ENCODE measurements around the gene P2RX6.
A peak's percentile ranks its signal among the peaks of the same experiment; 100 is the strongest.
"Not testable (repeated sequence)": the region's sequence is repeated elsewhere in the genome, so short reads cannot be mapped to it uniquely, and the experiment has no call there.

Gene P2RX6

DNA sequence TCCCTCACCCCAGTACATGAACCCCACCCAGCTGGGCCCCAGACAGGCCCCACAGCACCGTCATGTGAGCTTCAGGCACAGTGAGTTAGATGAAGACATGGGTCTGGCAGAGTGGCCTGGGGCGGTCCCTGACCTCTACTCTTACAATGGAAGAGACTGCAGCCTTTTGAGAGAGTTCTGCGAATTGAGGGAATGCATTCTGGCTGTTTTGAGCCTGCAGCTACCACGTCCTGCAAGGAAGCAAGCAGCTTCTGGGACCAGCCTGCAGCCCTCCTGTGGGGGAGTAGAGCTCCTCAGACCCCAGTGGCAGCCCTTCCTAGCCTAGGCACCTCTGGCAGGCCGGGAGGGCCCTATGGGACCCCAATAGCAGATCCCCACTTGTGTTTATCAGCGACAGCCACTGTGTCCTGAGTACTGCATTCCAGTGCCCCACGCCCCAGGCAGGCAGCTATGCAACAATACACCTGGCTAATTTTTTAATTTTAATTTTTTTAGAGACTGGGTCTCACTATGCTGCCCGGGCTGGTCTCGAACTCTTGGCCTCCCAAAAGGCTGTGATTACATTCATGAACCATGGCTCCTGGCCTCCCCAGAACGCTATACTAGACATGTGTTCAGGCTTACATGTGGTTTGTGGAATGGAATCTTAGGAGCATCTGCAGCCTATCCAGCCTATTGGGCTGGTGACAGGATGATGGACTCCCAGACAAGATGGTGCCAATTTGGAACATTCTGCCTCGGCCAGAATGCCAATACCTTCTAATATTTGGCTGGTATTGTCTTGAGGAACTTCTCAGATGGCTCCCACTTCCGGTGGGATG, 18.1 kb downstream of the P2RX6 start:
- H3K9me3 ChIP-seq (ENCODE audit: low read length): no peaks in the 10 kb centered on the region
- H3K4me3 ChIP-seq (ENCODE audit: low read depth in 1 of 2, low read length in 2 of 2): no peak overlapping the region
- no peak overlapping the region for H3K27ac ChIP-seq (ENCODE audit: low read depth, low read length)
- H3K36me3 ChIP-seq (ENCODE audit: insufficient read depth, low read length): no peaks in the 10 kb centered on the region
- H3K4me1 ChIP-seq (ENCODE audit: insufficient read depth, low read length): no peaks in the 10 kb centered on the region
- H3K27me3 ChIP-seq (ENCODE audit: control insufficient read depth in 1 of 2, insufficient read depth in 2 of 2, low read length in 2 of 2): peaks cover 5 to 38% of the 10 kb centered on the region in 2 donors
- H3K9ac ChIP-seq (ENCODE audit: low read length): no peak overlapping the region

DNA sequence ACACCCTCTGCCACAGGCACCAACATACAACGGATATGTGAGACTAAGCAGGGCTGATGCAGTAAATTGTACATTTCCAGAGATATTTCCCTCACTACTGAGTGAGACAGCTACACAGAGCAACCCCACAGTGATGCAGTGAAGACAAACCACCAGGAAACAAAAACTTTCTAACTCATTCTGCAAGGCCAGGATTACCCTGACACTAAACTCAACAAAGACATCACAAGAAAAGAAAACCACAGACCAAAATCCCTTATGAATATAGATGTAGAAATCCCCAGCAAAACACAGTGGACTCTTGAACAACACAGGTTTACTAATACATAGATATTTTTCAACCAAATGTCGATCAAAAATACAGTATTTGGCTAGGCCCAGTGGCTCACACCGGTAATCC, 18.9 kb downstream of the P2RX6 start:
- H3K9me3 ChIP-seq (ENCODE audit: low read length): no peaks in the 10 kb centered on the region
- no peaks in the 10 kb centered on the region for H3K4me1 ChIP-seq (ENCODE audit: insufficient read depth, low read length)
- no peak overlapping the region for H3K9ac ChIP-seq (ENCODE audit: low read length)
- H3K4me3 ChIP-seq (ENCODE audit: low read depth in 1 of 2, low read length in 2 of 2): no peak overlapping the region
- no peak overlapping the region for H3K27ac ChIP-seq (ENCODE audit: low read depth, low read length)
- peaks cover 5 to 31% of the 10 kb centered on the region in 2 donors for H3K27me3 ChIP-seq (ENCODE audit: control insufficient read depth in 1 of 2, insufficient read depth in 2 of 2, low read length in 2 of 2)
- no peaks in the 10 kb centered on the region for H3K36me3 ChIP-seq (ENCODE audit: insufficient read depth, low read length)

DNA sequence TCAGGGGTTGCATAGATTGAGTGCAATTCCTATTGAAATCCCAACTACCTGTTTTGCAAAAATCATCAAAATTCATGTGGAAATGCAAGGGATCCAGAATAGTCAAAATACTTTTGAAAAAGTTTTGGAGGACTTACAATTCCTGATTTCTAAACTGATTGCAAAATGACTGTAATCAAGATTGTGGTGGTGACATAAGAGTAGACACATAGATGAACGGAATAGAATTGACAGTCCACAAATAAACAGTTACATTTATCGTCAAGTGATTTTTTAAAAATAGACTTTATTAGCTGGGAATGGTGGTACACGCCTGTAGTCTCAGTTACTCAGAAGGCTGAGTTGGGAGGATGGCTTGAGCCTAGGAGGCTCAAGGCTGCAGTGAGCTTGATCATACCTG, 20.0 kb downstream of the P2RX6 start:
- Histone ChIP-seq H3K9me3 (ENCODE audit: low read length) (no peaks in the 10 kb centered on the region), H3K27ac (ENCODE audit: low read depth, low read length) (no peak overlapping the region), H3K4me3 (ENCODE audit: low read depth in 1 of 2, low read length in 2 of 2) (no peak overlapping the region), H3K9ac (ENCODE audit: low read length) (no peak overlapping the region), H3K36me3 (ENCODE audit: insufficient read depth, low read length) (no peaks in the 10 kb centered on the region), H3K4me1 (ENCODE audit: insufficient read depth, low read length) (no peaks in the 10 kb centered on the region), H3K27me3 (ENCODE audit: control insufficient read depth in 1 of 2, insufficient read depth in 2 of 2, low read length in 2 of 2) (peaks cover 5 to 28% of the 10 kb centered on the region in 2 donors)

DNA sequence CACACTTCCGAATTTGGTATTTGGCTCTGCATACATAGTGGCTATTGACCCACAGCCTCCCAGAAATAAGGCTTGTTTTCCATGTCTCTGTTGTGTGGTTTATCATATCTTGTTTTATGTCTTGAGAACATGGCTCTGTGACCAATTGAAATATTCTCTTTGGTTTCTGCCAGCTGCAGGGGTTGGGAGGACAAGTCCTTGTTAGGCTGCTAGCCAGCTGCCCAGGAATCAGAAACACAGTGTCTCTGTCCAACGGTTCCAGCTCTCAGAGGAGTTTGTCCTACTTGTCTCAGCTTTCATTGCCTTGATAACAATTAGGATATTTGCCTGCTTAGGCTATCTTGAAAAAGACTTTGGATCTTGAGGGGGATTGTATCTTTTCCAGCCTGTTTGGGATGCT, 23.4 kb downstream of the P2RX6 start:
- H3K9ac ChIP-seq (ENCODE audit: low read length): no peak overlapping the region

DNA sequence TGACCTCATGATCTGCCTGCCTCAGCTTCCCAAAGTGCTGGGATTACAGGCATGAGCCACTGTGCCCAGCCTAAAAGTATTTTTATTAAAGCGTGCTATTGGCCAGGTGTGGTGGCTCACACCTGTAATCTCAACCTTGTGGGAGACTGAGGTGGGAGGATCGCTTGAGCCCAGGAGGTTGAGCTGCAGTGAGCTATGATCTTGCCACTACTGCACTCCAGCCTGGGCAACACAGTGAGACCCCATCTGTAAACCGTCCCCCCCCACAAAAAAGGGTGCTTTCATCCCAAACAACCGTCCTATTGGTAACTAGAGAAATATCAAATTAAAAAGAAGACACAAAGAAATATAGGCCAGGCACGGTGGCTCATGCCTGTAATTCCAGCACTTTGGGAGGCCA, 24.2 kb downstream of the P2RX6 start:
- not testable (repeated sequence) for H3K9ac ChIP-seq (ENCODE audit: low read length); H3K9me3 ChIP-seq (ENCODE audit: low read length); H3K4me1 ChIP-seq (ENCODE audit: insufficient read depth, low read length); H3K27ac ChIP-seq (ENCODE audit: low read depth, low read length); H3K36me3 ChIP-seq (ENCODE audit: insufficient read depth, low read length); H3K4me3 ChIP-seq (ENCODE audit: low read depth in 1 of 2, low read length in 2 of 2); H3K27me3 ChIP-seq (ENCODE audit: control insufficient read depth in 1 of 2, insufficient read depth in 2 of 2, low read length in 2 of 2)

More for the DNA sequence above, 23.4 kb downstream of the P2RX6 start:
- Histone ChIP-seq H3K4me1 (ENCODE audit: insufficient read depth, low read length) (no peaks in the 10 kb centered on the region), H3K36me3 (ENCODE audit: insufficient read depth, low read length) (no peaks in the 10 kb centered on the region), H3K27ac (ENCODE audit: low read depth, low read length) (no peak overlapping the region), H3K4me3 (ENCODE audit: low read depth in 1 of 2, low read length in 2 of 2) (no peak overlapping the region), H3K9me3 (ENCODE audit: low read length) (no peaks in the 10 kb centered on the region), H3K27me3 (ENCODE audit: control insufficient read depth in 1 of 2, insufficient read depth in 2 of 2, low read length in 2 of 2) (no peaks in the 10 kb centered on the region)

DNA sequence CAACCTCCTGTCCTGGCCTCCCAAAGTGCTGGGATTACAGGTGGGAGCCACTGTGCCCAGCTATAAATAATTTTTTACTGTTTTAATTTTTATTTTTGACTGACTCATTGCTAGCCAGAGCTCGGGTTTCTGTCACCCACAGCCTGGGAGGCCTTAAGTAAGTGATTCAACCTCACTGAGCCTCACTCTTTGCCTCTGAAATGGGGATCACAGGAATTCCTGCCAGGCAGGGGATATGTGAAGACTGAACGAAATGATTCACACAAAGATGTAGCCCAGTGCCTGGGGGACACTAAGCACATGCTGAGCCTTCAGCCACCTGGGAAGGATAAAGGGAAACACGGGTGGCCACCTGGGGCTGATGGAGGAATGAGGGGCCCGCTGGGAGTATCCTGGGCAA, 27.0 kb downstream of the P2RX6 start:
- Histone ChIP-seq H3K27me3 (ENCODE audit: control insufficient read depth in 1 of 2, insufficient read depth in 2 of 2, low read length in 2 of 2) (no peaks in the 10 kb centered on the region), H3K9me3 (ENCODE audit: low read length) (no peaks in the 10 kb centered on the region), H3K4me3 (ENCODE audit: low read depth in 1 of 2, low read length in 2 of 2) (no peak overlapping the region), H3K4me1 (ENCODE audit: insufficient read depth, low read length) (peaks cover 8% of the 10 kb centered on the region), H3K36me3 (ENCODE audit: insufficient read depth, low read length) (no peaks in the 10 kb centered on the region), H3K9ac (ENCODE audit: low read length) (no peak overlapping the region), H3K27ac (ENCODE audit: low read depth, low read length) (no peak overlapping the region)

DNA sequence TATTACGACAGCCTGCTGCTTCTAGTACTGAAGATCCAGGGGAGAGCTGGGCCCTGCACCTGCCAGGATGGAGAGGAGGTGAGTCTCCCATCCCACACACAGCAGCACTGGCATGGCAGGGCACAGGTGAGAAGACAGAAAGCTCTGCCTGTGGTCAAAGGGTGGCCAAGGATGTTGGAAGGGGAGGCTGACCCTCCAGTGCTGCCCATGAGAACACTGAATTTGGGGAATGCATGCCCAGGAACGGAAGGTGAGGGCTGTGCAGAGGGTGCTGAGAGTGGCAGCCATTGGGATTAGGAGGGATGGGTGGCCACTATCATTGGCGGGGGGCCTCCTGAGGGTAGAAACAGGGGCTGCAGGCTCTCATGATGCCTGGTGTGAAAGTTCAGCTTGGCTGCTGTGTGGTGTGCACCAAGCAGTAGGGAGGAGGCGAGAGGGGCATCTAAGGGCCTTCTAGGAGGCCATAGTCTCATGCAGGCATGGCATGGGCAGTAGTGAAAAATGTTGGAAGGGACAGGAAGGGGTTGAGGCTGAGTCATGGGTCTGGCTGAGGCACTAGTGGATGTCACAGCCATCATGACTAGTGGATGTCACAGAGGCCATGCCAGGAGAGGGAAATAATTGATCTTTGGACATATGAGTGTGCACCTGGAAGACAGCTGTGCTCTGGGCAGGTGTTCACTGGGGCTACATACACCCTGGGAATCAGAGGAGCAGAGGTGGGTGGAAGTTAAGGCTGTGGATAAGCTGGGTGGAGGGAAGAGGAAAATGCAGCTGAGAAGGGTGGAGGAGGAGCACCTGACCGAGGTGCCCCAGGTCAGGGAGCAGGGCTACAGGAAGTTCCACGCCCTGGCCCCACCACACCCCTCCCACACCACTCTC, 28.3 kb downstream of the P2RX6 start:
- Histone ChIP-seq H3K4me1 (ENCODE audit: insufficient read depth, low read length) (peaks cover 8% of the 10 kb centered on the region), H3K9ac (ENCODE audit: low read length) (no peak overlapping the region), H3K9me3 (ENCODE audit: low read length) (no peaks in the 10 kb centered on the region), H3K27ac (ENCODE audit: low read depth, low read length) (no peak overlapping the region), H3K36me3 (ENCODE audit: insufficient read depth, low read length) (no peaks in the 10 kb centered on the region), H3K4me3 (ENCODE audit: low read depth in 1 of 2, low read length in 2 of 2) (no peak overlapping the region), H3K27me3 (ENCODE audit: control insufficient read depth in 1 of 2, insufficient read depth in 2 of 2, low read length in 2 of 2) (no peaks in the 10 kb centered on the region)

DNA sequence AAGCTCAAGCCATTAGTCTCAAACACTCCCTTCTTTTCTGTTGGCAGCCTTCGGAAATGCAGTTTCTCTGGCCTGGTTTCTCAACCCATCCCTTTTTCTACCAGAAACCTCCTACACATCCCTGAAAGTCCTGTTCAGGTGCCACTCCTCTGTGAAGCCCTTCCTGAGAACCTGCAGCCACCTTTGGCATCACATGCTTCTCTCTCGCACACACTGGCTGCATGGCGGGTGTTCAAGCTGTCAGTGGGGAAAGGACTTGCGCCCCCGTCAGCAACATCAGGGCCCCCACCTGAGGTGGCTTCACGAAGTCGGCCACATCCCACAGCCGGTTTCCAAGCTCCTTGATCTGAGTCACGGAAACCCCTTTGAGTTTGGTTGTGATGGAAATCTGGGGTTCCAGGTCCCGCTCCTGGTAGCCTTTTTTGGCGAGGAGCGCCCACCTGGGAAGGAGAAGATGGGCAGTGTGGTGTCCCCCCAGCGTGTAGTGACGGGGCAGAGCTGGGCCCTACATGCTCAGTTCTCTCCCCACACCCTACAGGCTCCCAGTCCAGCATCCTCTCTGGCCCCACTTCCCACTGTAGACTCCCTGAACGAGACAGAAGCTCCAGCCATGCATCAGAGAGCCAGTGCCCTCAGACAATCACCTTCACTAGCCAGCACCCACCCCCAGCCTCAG, 29.0 kb downstream of the P2RX6 start:
- peaks cover 8% of the 10 kb centered on the region for H3K4me1 ChIP-seq (ENCODE audit: insufficient read depth, low read length)
- no peaks in the 10 kb centered on the region for H3K36me3 ChIP-seq (ENCODE audit: insufficient read depth, low read length)
- no peak overlapping the region for H3K4me3 ChIP-seq (ENCODE audit: low read depth in 1 of 2, low read length in 2 of 2)
- H3K9me3 ChIP-seq (ENCODE audit: low read length): no peaks in the 10 kb centered on the region
- H3K9ac ChIP-seq (ENCODE audit: low read length): no peak overlapping the region
- no peaks in the 10 kb centered on the region for H3K27me3 ChIP-seq (ENCODE audit: control insufficient read depth in 1 of 2, insufficient read depth in 2 of 2, low read length in 2 of 2)
- no peak overlapping the region for H3K27ac ChIP-seq (ENCODE audit: low read depth, low read length)

DNA sequence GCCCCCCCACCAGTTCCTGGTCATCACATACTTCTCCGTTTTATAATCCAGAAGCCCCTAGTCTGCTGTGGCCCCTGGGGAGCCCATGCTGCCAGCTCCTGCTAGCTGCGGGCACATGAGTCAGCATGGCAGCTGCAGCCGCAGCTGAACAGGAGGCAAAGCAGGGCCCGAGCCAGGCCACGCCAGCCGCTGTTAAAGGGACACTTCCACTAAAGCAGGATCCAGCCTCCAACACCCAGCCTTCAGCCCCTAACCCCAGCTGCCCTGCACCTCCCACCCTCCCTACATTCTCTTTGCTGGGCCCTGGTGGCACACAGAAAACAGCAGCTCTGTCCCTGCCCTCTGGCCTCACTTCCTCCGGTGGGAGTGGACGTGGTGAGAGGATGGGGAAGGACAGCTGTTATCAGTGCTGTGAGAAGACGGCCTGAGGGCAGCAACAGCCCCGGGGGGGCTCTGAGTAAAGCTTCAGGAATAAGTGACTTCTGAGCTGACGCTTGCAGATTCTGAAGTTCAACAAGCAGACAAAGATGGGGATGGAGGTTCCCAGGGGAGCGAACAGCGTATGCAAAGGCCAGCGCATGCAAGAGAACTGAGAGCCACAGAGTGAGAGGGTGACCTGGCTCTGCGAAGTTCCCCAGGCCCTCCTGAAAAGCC, 30.1 kb downstream of the P2RX6 start:
- Histone ChIP-seq H3K4me3 (ENCODE audit: low read depth in 1 of 2, low read length in 2 of 2) (peak overlapping the region in 1 of 2 donors; percentile 66), H3K27me3 (ENCODE audit: control insufficient read depth in 1 of 2, insufficient read depth in 2 of 2, low read length in 2 of 2) (no peaks in the 10 kb centered on the region), H3K9ac (ENCODE audit: low read length) (no peak overlapping the region), H3K36me3 (ENCODE audit: insufficient read depth, low read length) (no peaks in the 10 kb centered on the region), H3K4me1 (ENCODE audit: insufficient read depth, low read length) (peaks cover 8% of the 10 kb centered on the region), H3K9me3 (ENCODE audit: low read length) (no peaks in the 10 kb centered on the region), H3K27ac (ENCODE audit: low read depth, low read length) (no peak overlapping the region)

DNA sequence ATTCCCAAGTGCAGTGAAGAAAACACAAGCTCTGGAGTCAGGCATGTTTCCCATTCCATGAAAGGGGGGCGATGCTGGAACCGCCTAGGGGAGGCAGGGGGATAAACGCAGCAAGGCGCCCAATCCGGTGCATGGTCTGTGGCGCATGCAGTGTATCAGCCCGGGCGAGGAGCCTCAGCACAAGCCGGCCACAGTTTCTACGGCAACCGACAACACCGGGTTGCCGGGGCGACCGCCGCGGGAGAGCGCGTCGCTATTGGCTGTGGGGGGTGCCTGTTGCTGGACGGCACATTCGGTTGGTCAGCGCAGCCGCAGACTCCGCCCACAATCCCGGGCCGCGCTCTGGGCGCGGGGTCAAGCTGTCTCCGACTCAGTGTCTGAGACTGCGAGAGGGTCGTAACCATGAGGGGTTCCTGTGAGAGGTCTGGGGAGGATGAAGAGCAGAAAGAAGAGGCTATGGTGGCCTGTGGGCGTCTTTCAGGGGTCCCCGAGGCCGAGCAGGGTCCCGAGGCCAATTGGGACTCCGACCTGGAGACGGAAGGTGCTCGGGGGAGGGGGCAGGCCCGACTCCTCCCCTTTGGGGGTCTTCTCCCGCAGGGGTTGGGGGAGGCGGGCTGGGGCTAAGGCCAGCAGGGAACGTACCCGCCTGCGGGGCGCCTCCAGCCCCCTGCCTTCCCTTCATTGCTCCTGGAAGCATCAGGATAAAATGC, 30.8 kb downstream of the P2RX6 start, which contains the start of gene LRRC74B:
TSS of gene LRRC74B (plus strand) at position 362 of the 710 bp plus-strand sequence. CDS start at position 403, 41 bp downstream.
- H3K27ac ChIP-seq (ENCODE audit: low read depth, low read length): no peak within 1 kb of the TSS
- H3K4me3 ChIP-seq (ENCODE audit: low read depth in 1 of 2, low read length in 2 of 2): peak within 1 kb of the TSS; percentile 60 to 66
- H3K27me3 ChIP-seq (ENCODE audit: control insufficient read depth in 1 of 2, insufficient read depth in 2 of 2, low read length in 2 of 2): no peaks in the 10 kb centered on the region
- no peaks in the 10 kb centered on the region for H3K36me3 ChIP-seq (ENCODE audit: insufficient read depth, low read length)
- H3K9ac ChIP-seq (ENCODE audit: low read length): no peak within 1 kb of the TSS
- no peaks in the 10 kb centered on the region for H3K9me3 ChIP-seq (ENCODE audit: low read length)
- peaks cover 8% of the 10 kb centered on the region for H3K4me1 ChIP-seq (ENCODE audit: insufficient read depth, low read length)
